KMS-11 (cell line): ENCODE results near the gene NCEH1.

Experiments used
- H2AFZ ChIP-seq: fragments of 200-600 bp; sonication (generic); 2 replicates; pipeline ENCODE4 v1.6.1; 2016; ENCODE audit warnings: antibody characterized with exemption, mixed run types, low read depth
- H3K27ac ChIP-seq: fragments of 200-600 bp; sonication (generic); 2 replicates; pipeline ENCODE4 v1.6.1; 2016; ENCODE audit warnings: mild to moderate bottlenecking, mixed run types
- H3K27me3 ChIP-seq: fragments of 200-600 bp; sonication (generic); 2 replicates; pipeline ENCODE4 v1.6.1; 2017; ENCODE audit warnings: mild to moderate bottlenecking, low read depth, mixed run types, moderate library complexity; ENCODE audit not compliant: insufficient read depth
- H3K36me3 ChIP-seq: fragments of 200-600 bp; sonication (generic); 2 replicates; pipeline ENCODE4 v1.6.1; 2017; ENCODE audit warnings: mild to moderate bottlenecking, mixed run types; ENCODE audit not compliant: insufficient read depth
- H3K4me1 ChIP-seq: fragments of 200-600 bp; sonication (generic); 2 replicates; pipeline ENCODE4 v1.6.1; 2016; ENCODE audit warnings: mild to moderate bottlenecking, low read depth, mixed run types; ENCODE audit not compliant: poor library complexity, severe bottlenecking
- H3K4me2 ChIP-seq: fragments of 200-600 bp; sonication (generic); 2 replicates; pipeline ENCODE4 v1.7.0; 2016; ENCODE audit warnings: mild to moderate bottlenecking, mixed run types
- H3K4me3 ChIP-seq: fragments of 200-600 bp; sonication (generic); IDR thresholded peaks from 2 replicates; pipeline ENCODE4 v1.6.1; 2017; ENCODE audit warnings: low read depth, low read length, mixed read lengths; ENCODE audit not compliant: insufficient read depth
- H3K79me2 ChIP-seq: fragments of 200-600 bp; sonication (generic); 2 replicates; pipeline ENCODE4 v1.6.1; 2016; ENCODE audit warnings: low read depth, mixed run types; ENCODE audit not compliant: insufficient read depth
- H3K9ac ChIP-seq: fragments of 200-600 bp; sonication (generic); 2 replicates; pipeline ENCODE4 v1.6.1; 2016; ENCODE audit warnings: mild to moderate bottlenecking, mixed run types
- H4K20me1 ChIP-seq: fragments of 200-600 bp; sonication (generic); 2 replicates; pipeline ENCODE4 v1.6.1; 2016; ENCODE audit warnings: mild to moderate bottlenecking, mixed run types; ENCODE audit not compliant: insufficient read depth
- CTCF ChIP-seq: fragments of 200-600 bp; sonication (generic); conservative IDR thresholded peaks from 2 replicates; pipeline ENCODE4 v1.6.1; 2017; ENCODE audit warnings: low read depth, mild to moderate bottlenecking, antibody characterized with exemption, low read length, moderate library complexity, mixed read lengths

The NCEH1 gene

GRCh38 chr3:172700936-172701455, 9.9 kb downstream of the NCEH1 start:
- Histone ChIP-seq H3K27me3 (no peaks in the 10 kb centered on the region), H3K79me2 (no peaks in the 10 kb centered on the region; the same call in 1 of the 2 replicates), H3K4me3 (no peak overlapping the region), H4K20me1 (no peaks in the 10 kb centered on the region), H3K27ac (no peak overlapping the region), H3K36me3 (no peaks in the 10 kb centered on the region), H3K4me2 (no peak overlapping the region), H3K9ac (no peak overlapping the region), H3K4me1 (peaks cover 19% of the 10 kb centered on the region), H2AFZ (no peak overlapping the region)
- TF ChIP-seq CTCF, result no peak

- Histone ChIP-seq H2AFZ (no peak overlapping the region), H3K4me2 (peak overlapping the region; percentile 29; the same call in 1 of the 2 replicates), H3K36me3 (no peaks in the 10 kb centered on the region), H4K20me1 (no peaks in the 10 kb centered on the region), H3K4me3 (no peak overlapping the region), H3K4me1 (peaks cover 19% of the 10 kb centered on the region), H3K27me3 (no peaks in the 10 kb centered on the region), H3K9ac (no peak overlapping the region), H3K79me2 (no peaks in the 10 kb centered on the region; the same call in 1 of the 2 replicates), H3K27ac (no peak overlapping the region)
- TF ChIP-seq CTCF, result no peak
Observed at GRCh38 chr3:172700256-172700655, 10.6 kb downstream of the NCEH1 start.

- Histone ChIP-seq H3K27ac (no peak overlapping the region), H3K79me2 (no peaks in the 10 kb centered on the region; the same call in 1 of the 2 replicates)
Observed at GRCh38 chr3:172699031-172699430, 11.8 kb downstream of the NCEH1 start.

GRCh38 chr3:172698631-172699030, 12.2 kb downstream of the NCEH1 start:
- H4K20me1 ChIP-seq, result no peaks in the 10 kb centered on the region
- no peak overlapping the region for H2AFZ ChIP-seq
- peaks cover 19% of the 10 kb centered on the region for H3K4me1 ChIP-seq
- H3K27me3 ChIP-seq, result no peaks in the 10 kb centered on the region
- H3K79me2 ChIP-seq, result no peaks in the 10 kb centered on the region; the same call in 1 of the 2 replicates
- no peak overlapping the region for H3K4me2 ChIP-seq
- no peaks in the 10 kb centered on the region for H3K36me3 ChIP-seq
- H3K9ac ChIP-seq, result no peak overlapping the region
- TF ChIP-seq CTCF, result no peak
- no peak overlapping the region for H3K4me3 ChIP-seq
- H3K27ac ChIP-seq, result no peak overlapping the region

More at GRCh38 chr3:172699031-172699430, 11.8 kb downstream of the NCEH1 start:
- H3K27me3 ChIP-seq, result no peaks in the 10 kb centered on the region
- TF ChIP-seq CTCF, result no peak
- no peak overlapping the region for H3K9ac ChIP-seq
- no peaks in the 10 kb centered on the region for H3K36me3 ChIP-seq
- H4K20me1 ChIP-seq, result no peaks in the 10 kb centered on the region
- H3K4me3 ChIP-seq, result no peak overlapping the region
- peaks cover 19% of the 10 kb centered on the region for H3K4me1 ChIP-seq
- no peak overlapping the region for H3K4me2 ChIP-seq
- no peak overlapping the region for H2AFZ ChIP-seq
